ENCODE results near the gene NFIA.

The NFIA gene

GRCh38 chr1:61183471-61184039 is 101.2 kb downstream of the NFIA start (continued):
- TF ChIP-seq HIC1 (tag by site-specific recombination; IDR thresholded peaks at IDR 0.05) (no peak), ZNF629 (tag by site-specific recombination; IDR thresholded peaks at IDR 0.05) (no peak), HOXD13 (CRISPR knock-in tag; IDR thresholded peaks at IDR 0.05; ENCODE audit: borderline replicate concordance) (no peak), ZNF621 (tag by site-specific recombination; IDR thresholded peaks at IDR 0.05) (no peak), SP3 (tag by site-specific recombination; IDR thresholded peaks at IDR 0.05) (no peak), PRDM2 (tag by site-specific recombination; IDR thresholded peaks at IDR 0.05; ENCODE audit: borderline replicate concordance) (no peak), ZSCAN4 (tag by site-specific recombination; IDR thresholded peaks at IDR 0.05) (no peak), ZNF529 (tag by site-specific recombination; IDR thresholded peaks at IDR 0.05; ENCODE audit: insufficient replicate concordance) (no peak), KLF8 (tag by site-specific recombination; IDR thresholded peaks at IDR 0.05) (no peak), PRDM10 (tag by site-specific recombination; IDR thresholded peaks at IDR 0.05) (0 out of 2 replicates have a peak, but pooled peaks have one; percentile 22), BCL11A (tag by site-specific recombination; IDR thresholded peaks at IDR 0.05; ENCODE audit: low read depth) (no peak), ZNF174 (tag by site-specific recombination; IDR thresholded peaks at IDR 0.05) (no peak), GLIS1 (tag by site-specific recombination; IDR thresholded peaks at IDR 0.05) (0 out of 2 replicates have a peak, but pooled peaks have one; percentile 26), ZNF133 (tag by site-specific recombination; IDR thresholded peaks at IDR 0.05) (no peak), ZNF248 (tag by site-specific recombination; IDR thresholded peaks at IDR 0.05) (no peak), ZFP37 (tag by site-specific recombination; IDR thresholded peaks at IDR 0.05) (no peak), SALL2 (tag by site-specific recombination; IDR thresholded peaks at IDR 0.05; ENCODE audit: borderline replicate concordance) (no peak), ZNF335 (tag by site-specific recombination; conservative IDR thresholded peaks at IDR 0.05) (no peak; the same call in 1 of the 2 replicates), ZNF610 (tag by site-specific recombination; IDR thresholded peaks at IDR 0.05; ENCODE audit: borderline replicate concordance) (no peak), ZNF324 (tag by site-specific recombination; IDR thresholded peaks at IDR 0.05) (no peak), ZNF26 (tag by site-specific recombination; IDR thresholded peaks at IDR 0.05) (no peak), FEZF1 (tag by site-specific recombination; IDR thresholded peaks at IDR 0.05) (peak; percentile 43; the same call in 1 of the 2 replicates), ZNF350 (tag by site-specific recombination; IDR thresholded peaks at IDR 0.05) (no peak), ZBTB17 (tag by site-specific recombination; IDR thresholded peaks at IDR 0.05) (peak; percentile 95)

Measured in HEK293 (cell line).